Measurements from ENCODE around the gene ELP2.
"Not testable (repeated sequence)": the region's sequence is repeated elsewhere in the genome, so short reads cannot be mapped to it uniquely, and the experiment has no call there.

ELP2 gene

DNA sequence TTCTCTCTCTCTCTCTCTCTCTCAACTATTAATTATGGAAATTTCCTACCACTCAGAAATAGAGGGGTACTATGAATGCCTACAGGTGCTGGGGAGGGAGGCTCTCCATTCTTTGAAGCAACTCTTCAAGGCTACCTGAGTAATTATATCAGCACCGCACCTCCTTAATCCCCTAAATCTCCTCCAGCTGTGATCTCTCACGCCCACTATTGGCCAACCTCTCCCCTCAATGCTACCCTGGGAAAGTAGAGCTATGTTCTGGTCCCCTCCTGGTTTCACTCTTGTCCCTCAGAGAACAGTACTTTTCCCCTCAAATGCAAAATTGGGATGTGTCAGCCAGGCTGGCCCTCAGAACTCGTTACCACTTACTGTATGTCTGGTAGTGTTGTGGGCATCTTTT is 59.2 kb downstream of the ELP2 start:
- DNase-seq (ENCODE audit: low read depth in 3 of 3): no peak

GRCh38 chr18:36189486-36189885 is 59.8 kb downstream of the ELP2 start:
- no peak for DNase-seq (ENCODE audit: low read depth in 3 of 3)

- DNase-seq (ENCODE audit: low read depth in 3 of 3): no peak
Measured at GRCh38 chr18:36191286-36191685, 61.6 kb downstream of the ELP2 start.

GRCh38 chr18:36191711-36192110 is 62.0 kb downstream of the ELP2 start:
- DNase-seq (ENCODE audit: low read depth in 3 of 3): no peak

GRCh38 chr18:36194600-36195315 is 65.1 kb downstream of the ELP2 start:
- no peak for DNase-seq (ENCODE audit: low read depth in 3 of 3)

GRCh38 chr18:36195427-36196122 is 65.9 kb downstream of the ELP2 start:
- no peak for DNase-seq (ENCODE audit: low read depth in 3 of 3)

DNA sequence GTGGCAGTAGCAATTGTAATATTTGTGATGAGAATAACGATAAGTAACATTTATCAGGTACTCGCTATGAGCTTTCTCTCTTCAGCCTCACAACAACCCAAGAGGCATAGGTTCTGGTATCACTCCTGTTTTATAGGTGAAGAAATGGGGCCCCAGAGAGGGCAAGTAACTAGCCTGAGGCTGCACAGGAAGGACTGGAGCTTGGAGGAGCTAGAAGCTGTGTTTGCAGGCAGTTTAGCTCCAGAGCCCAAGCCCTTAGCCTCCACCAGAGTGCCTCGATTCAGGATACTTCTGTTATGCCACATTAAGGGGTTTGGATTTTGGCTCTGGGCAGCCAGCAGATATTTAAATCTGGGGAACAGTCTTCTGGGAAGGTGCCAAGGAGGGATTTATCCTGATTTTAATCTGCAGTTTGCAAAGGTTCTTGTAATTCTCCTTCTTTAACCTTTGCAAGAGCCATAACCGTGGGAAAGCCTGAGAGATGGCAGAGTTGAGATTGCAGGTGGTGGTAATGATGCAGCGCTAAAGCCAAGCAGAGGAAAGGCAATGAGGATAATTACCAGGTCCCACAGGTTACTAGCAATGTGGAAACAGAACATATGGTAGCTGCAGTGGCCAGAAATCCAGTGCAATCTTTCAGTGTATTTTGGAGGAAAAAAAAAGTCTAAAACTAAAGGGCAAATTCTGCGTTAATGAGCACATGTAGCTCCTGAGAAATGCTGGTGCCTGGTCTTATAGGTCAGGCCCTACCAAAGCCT is 66.7 kb downstream of the ELP2 start:
- no peak for DNase-seq (ENCODE audit: low read depth in 3 of 3)

DNA sequence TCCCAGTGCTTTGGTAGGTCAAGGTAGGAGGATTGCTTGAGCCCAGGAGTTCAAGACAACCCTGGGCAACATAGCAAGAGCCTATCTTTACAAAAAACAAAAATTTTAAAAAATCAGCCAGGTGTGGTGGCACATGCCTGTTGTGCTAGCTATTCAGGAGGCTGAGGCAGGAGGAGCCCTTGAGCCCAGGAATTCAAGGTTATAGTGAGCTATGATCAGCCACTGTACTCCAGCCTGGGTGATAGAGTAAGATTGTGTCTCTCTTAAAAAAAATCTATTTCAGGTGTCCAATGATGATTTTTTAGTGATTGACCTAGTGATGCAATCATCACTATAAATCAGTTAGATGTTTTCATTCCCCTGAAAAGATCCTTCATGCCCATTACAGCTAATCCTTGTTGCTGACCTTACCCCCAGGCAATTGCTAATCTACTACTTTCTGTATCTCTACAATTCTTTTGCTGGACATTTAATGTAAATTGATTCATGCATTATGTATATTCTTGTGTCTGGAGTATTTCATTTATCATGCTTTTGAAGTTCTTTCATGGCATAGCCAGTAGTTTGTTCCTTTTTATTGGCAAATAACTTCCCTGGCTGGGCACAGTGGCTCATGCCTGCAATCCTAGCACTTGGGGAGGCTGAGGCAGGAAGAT is 67.9 kb downstream of the ELP2 start:
- no peak for DNase-seq (ENCODE audit: low read depth in 3 of 3)

GRCh38 chr18:36199691-36200295 is 70.1 kb downstream of the ELP2 start:
- DNase-seq (ENCODE audit: low read depth in 3 of 3): no peak

DNA sequence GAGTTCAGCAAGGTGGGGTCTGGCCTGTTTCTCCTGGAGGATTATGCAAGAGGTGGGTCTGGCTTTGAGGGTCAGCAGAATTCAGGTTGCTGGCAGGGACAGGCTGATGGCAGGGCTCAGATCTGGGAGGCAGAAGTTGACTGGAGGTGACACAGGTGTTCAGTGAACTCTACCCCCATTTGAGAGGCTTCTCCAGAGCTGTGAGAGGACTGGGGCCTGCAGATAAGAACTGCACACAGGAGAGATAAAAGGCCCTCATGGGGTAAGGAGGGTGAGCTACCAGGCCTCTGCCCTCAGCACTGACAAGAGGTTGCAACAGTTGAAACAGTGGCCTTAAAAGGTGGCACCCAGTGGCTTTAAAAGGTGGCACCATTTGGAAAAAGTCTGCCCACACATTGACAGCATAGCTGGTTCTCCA is 70.7 kb downstream of the ELP2 start:
- DNase-seq (ENCODE audit: low read depth in 3 of 3): no peak

- DNase-seq (ENCODE audit: low read depth in 3 of 3): no peak
Measured at GRCh38 chr18:36201765-36202164, 72.1 kb downstream of the ELP2 start.

DNA sequence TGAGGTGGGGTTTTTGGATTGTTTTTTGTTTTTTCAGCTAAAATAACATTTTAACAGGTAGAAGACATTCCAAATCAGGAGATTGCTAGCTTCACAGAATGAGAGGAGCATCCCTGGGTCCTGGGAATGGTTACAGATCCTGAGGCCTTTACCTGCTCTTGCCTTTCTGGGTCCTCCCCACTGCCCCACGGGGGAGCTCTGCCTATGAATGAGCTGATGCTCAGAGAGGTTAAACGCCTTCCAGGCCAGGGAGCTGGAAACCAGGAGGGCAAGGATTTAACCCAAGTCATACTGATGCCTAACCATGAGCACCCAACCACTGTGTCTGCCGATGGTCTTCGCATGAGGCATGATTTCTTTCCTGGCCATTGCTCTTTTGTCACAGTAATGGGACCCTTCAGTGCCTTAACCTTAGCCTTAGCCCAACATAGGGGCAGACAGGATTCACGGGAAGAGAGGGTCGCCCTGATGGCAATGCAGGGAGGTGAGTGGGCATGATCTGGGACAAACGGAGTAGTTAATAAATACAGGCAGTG is 73.7 kb downstream of the ELP2 start:
- no peak for DNase-seq (ENCODE audit: low read depth in 3 of 3)

GRCh38 chr18:36205166-36205565 is 75.5 kb downstream of the ELP2 start:
- DNase-seq (ENCODE audit: low read depth in 3 of 3): no peak

GRCh38 chr18:36207303-36207702 is 77.6 kb downstream of the ELP2 start:
- no peak for DNase-seq (ENCODE audit: low read depth in 3 of 3)

DNA sequence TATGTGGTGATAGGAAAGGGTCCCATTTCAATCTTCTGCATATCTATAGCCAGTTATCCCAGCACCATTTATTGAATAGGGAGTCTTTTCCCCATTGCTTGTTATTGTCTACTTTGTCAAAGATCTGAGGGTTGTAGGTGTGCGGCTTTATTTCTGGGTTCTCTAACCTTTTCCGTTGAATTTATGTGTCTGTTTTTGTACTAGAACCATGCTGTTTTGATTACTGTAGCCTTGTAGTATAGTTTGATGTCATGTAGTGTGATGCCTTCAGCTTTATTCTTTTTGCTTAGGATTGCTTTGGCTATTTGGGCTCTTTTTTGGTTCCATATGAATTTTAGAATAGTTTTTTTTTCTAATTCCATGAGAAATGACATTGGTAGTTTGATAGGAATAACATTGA is 78.3 kb downstream of the ELP2 start:
- DNase-seq (ENCODE audit: low read depth in 3 of 3): not testable (repeated sequence)

GRCh38 chr18:36211612-36212065 is 81.9 kb downstream of the ELP2 start:
- DNase-seq (ENCODE audit: low read depth in 3 of 3): no peak

DNA sequence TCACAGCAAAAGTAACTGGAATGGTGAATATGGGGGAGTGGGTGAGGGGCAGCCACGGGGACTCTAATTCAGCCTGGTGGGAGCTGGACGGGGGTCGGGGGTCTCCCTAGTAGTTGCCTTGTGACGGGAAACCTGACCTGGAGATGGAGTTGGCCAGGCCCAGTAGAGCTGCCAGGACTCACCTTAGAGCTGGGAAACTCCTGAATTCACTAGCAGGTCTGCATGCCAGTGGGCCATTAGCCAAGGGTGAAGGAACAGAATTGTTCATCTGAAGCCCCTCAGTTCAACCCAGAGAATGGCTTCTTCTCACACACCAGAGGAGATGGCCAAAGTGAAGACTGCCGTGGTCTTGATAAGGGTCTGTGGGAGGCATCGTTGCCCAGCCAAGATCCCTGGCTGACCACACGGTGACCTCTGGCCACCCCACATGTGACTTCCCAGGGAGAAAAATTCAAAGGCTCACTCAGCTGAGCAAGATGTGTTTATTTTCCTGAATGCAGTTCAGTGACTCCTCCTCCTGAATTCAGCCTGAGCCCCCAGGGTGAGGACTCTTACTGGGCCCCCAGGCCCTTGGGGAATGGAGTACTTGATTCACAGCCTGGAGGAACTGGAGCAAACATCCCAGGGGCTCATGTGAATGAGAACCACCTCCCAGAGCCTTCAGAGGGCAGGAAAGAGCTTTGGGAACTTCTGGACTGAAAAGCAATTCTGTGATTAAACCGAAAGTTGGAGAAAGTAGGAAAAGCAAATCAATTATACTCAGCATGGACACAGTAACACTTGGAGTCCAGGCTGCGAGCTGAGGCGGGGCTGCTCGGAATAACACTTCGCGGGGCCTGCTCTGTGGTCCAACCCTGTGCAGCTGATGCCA is 82.8 kb downstream of the ELP2 start:
- DNase-seq (ENCODE audit: low read depth in 3 of 3): no peak

DNA sequence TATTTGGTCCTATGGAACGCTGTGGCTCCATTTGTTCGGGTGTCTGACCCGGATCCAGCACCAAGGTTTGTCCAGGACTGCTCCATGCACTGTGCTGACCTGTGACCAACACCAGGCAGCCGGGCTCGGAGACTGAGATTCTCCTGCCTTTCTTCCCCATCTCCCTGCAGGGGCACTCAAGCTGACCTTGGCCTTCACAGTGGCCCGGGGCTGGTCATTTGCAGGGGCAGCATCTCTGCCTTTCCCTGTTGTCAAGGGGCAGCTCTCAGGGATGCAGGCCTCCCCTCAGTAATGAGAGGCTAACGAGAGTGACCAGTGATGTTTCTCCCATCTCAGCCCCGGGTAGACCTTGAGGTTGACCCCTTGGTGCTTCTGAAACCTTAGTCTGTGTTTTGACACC is 85.1 kb downstream of the ELP2 start:
- no peak for DNase-seq (ENCODE audit: low read depth in 3 of 3)

GRCh38 chr18:36215577-36215976 is 85.9 kb downstream of the ELP2 start:
- DNase-seq (ENCODE audit: low read depth in 3 of 3): no peak

GRCh38 chr18:36217348-36217747 is 87.6 kb downstream of the ELP2 start:
- DNase-seq (ENCODE audit: low read depth in 3 of 3): no peak

All from stimulated activated CD4-positive, alpha-beta T cell treated with anti-CD3 and anti-CD28 coated beads, TNF-alpha, amount 100 ng/mL, for 48 hours (primary cell).